Measurements from ENCODE around the gene PRX. TPM values are rescaled to one million over a fixed set of nuclear protein-coding genes. Genes with fewer than 3 reads are reported as not detected.

PRX gene
- total and polyA plus RNA-seq, 9 of the 15 experiments (the other 6 are each of a cell fraction or from before 2014, with no cell fraction given): 0.65 to 3.5 (median 1.7) TPM; not detected in 2

- TF ChIP-seq RERE (CRISPR knock-in tag; IDR thresholded peaks at IDR 0.05; ENCODE audit: borderline replicate concordance): 0 out of 2 replicates have a peak, but pooled peaks have one; percentile 44
- TF ChIP-seq RBM25 (IDR thresholded peaks at IDR 0.05; ENCODE audit: low read depth, low read length, severe bottlenecking): peak; percentile 92
- peak; percentile 87 for TF ChIP-seq ZFP36 (IDR thresholded peaks at IDR 0.05; ENCODE audit: low read depth, low read length, partially characterized antibody)
- peak; percentile 79; the same call in 1 of the 2 replicates for TF ChIP-seq SMARCA5 (IDR thresholded peaks at IDR 0.05)
- TF ChIP-seq RAD51 (IDR thresholded peaks at IDR 0.05; ENCODE audit: borderline replicate concordance, low read depth): no peak
- no peak for TF ChIP-seq CHD2 (IDR thresholded peaks at IDR 0.05; ENCODE audit: low read depth, low read length)
These were observed 39.1 kb downstream of the PRX start (continued) for GRCh38 chr19:40374084-40374483.
